HEK293T (cell line): ENCODE results near the gene ADPGK.

Source experiments
- ARNT ChIP-seq: fragments of 450-650 bp; IDR thresholded peaks from 2 replicates; pipeline ENCODE4 v1.6.1; 2017; ENCODE audit warnings: mild to moderate bottlenecking
- BHLHE40 ChIP-seq: fragments of 450-650 bp; IDR thresholded peaks from 2 replicates; pipeline ENCODE4 v1.6.1; 2016; ENCODE audit warnings: mild to moderate bottlenecking, moderate library complexity, borderline replicate concordance
- ELF4 ChIP-seq: fragments of 450-650 bp; IDR thresholded peaks from 2 replicates; pipeline ENCODE4 v1.6.1; 2017; ENCODE audit warnings: antibody characterized with exemption
- FOXA1 ChIP-seq: fragments of 450-650 bp; IDR thresholded peaks from 2 replicates; pipeline ENCODE4 v1.6.1; 2016; ENCODE audit warnings: mild to moderate bottlenecking
- FOXK2 ChIP-seq: fragments of 450-650 bp; IDR thresholded peaks from 2 replicates; pipeline ENCODE4 v1.6.1; 2016; ENCODE audit warnings: mild to moderate bottlenecking
- FOXM1 ChIP-seq: fragments of 450-650 bp; IDR thresholded peaks from 2 replicates; pipeline ENCODE4 v1.6.1; 2017; ENCODE audit warnings: mild to moderate bottlenecking, borderline replicate concordance
- L3MBTL2 ChIP-seq: fragments of 450-650 bp; conservative IDR thresholded peaks from 2 replicates; pipeline ENCODE4 v1.6.1; 2016; ENCODE audit warnings: mild to moderate bottlenecking
- LEF1 ChIP-seq: fragments of 450-650 bp; IDR thresholded peaks from 2 replicates; pipeline ENCODE4 v1.6.1; 2017; ENCODE audit warnings: mild to moderate bottlenecking, borderline replicate concordance
- NFRKB ChIP-seq: fragments of 450-650 bp; IDR thresholded peaks from 2 replicates; pipeline ENCODE4 v1.6.1; 2016; ENCODE audit warnings: mild to moderate bottlenecking, moderate library complexity
- SP1 ChIP-seq: fragments of 450-650 bp; IDR thresholded peaks from 2 replicates; pipeline ENCODE4 v1.6.1; 2017
- SUZ12 ChIP-seq: fragments of 450-650 bp; IDR thresholded peaks from 2 replicates; pipeline ENCODE4 v1.6.1; 2016; ENCODE audit warnings: mild to moderate bottlenecking
- TARDBP ChIP-seq: fragments of 450-650 bp; IDR thresholded peaks from 2 replicates; pipeline ENCODE4 v1.6.1; 2016
- ZNF384 ChIP-seq: fragments of 450-650 bp; IDR thresholded peaks from 2 replicates; pipeline ENCODE4 v1.6.1; 2016

GRCh38 chr15:72796515-72797337, 13.2 kb upstream of the ADPGK start:
- TF ChIP-seq L3MBTL2 (no peak), ELF4 (no peak), SUZ12 (no peak), ARNT (no peak), LEF1 (no peak), FOXM1 (peak; percentile 73), BHLHE40 (no peak), NFRKB (no peak), ZNF384 (no peak), TARDBP (0 out of 2 replicates have a peak, but pooled peaks have one; percentile 26), FOXA1 (no peak), FOXK2 (no peak), SP1 (no peak)
